K562 (cell line): ENCODE data around the gene TBL1X. TPM values are rescaled to one million over a fixed set of nuclear protein-coding genes. Genes with fewer than 3 reads are reported as not detected.

ENCODE experiments used
- ELF1 ChIP-seq: fragments of 200-800 bp; sonication (Bioruptor generic); IDR thresholded peaks from 2 replicates; pipeline ENCODE4 v1.6.1; 2016; ENCODE audit warnings: missing genetic modification characterization, missing compliant biosample characterization
- RBM14 ChIP-seq: fragments of 200-400 bp; formaldehyde crosslinking; IDR thresholded peaks from 2 replicates; pipeline ENCODE4 v1.6.1; 2018; ENCODE audit warnings: low read depth, mild to moderate bottlenecking, low read length, moderate library complexity, borderline replicate concordance; ENCODE audit not compliant: insufficient read depth
- TARDBP ChIP-seq: fragments of 450-650 bp; IDR thresholded peaks from 2 replicates; pipeline ENCODE4 v1.6.1; 2016
- ZNF586 ChIP-seq: fragments of 450-650 bp; formaldehyde crosslinking; conservative IDR thresholded peaks from 2 replicates; pipeline ENCODE4 v1.4.0; 2020; ENCODE audit warnings: mild to moderate bottlenecking, moderate library complexity
- ZNF696 ChIP-seq: fragments of 250-450 bp; sonication (Bioruptor Pico); conservative IDR thresholded peaks from 2 replicates; pipeline ENCODE4 v1.4.0; 2020; ENCODE audit warnings: mild to moderate bottlenecking, moderate library complexity
- polyA plus RNA-seq, 8 experiments: library from polyadenylated mRNA; depleted of rRNA in 4 of 8; stranded (reverse) in 5 of 8; unstranded in 3 of 8; fragments of >200 nt; fragmentation: Nextera tagmentation in 2 of 8; fragmentation: Illumina TruSeq in 1 of 8; extraction: Ambion mirVana in 2 of 8; extraction: Trizol in 1 of 8; gene quantifications; 2 replicates each; pipeline versions ENCODE4 v1.2.1 to v1.2.3, GENCODE V29; 2011 to 2014; ENCODE audit warnings: inconsistent platforms in 1 of 8, missing spikeins in 1 of 8
- total RNA-seq, 7 experiments: library from RNA; depleted of rRNA in 6 of 7; stranded (reverse); fragments of >200 nt in 6 of 7; fragmentation: Illumina TruSeq in 2 of 7; extraction: Trizol in 2 of 7; gene quantifications; 2 replicates each; pipeline versions ENCODE4 v1.2.1 to v1.2.3, GENCODE V29; 2011 to 2021; ENCODE audit warnings: low replicate concordance in 1 of 7
- TF ChIP-seq, protein P1 (sequence below): fragments of 250-450 bp; sonication (Bioruptor Pico); IDR thresholded peaks from 2 replicates; pipeline ENCODE4 v1.4.0; 2020
- TF ChIP-seq, protein P2 (sequence below): fragments of 250-450 bp; sonication (Bioruptor Pico); IDR thresholded peaks from 2 replicates; pipeline ENCODE4 v1.5.0; 2020; ENCODE audit warnings: mild to moderate bottlenecking

Gene TBL1X
- total and polyA plus RNA-seq, 9 of the 15 experiments (the other 6 are each of a cell fraction or from before 2014, with no cell fraction given), result 6.0 to 49.6 (median 19.7) TPM

DNA sequence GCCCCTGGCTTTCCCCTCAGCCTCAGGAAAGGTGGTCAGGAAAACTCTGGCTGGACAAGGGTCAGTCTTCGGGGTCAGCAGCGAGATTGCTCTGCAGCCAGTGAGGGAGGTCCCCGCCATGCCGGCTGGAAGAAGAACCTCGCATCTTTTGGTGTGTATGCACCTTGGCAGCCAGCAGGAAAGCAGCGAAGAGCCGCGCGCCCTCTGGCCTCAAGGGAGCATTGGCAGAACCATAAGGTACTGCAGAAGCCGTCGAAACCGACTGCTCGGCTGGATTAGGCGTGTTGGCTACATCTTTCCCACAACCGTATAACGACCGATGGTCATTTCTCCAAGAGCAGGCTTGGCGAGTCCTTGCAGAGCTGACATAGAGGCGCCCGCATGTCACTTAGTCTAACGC is 252.5 kb downstream of the TBL1X start (continued):
- TF ChIP-seq, protein P1, sequence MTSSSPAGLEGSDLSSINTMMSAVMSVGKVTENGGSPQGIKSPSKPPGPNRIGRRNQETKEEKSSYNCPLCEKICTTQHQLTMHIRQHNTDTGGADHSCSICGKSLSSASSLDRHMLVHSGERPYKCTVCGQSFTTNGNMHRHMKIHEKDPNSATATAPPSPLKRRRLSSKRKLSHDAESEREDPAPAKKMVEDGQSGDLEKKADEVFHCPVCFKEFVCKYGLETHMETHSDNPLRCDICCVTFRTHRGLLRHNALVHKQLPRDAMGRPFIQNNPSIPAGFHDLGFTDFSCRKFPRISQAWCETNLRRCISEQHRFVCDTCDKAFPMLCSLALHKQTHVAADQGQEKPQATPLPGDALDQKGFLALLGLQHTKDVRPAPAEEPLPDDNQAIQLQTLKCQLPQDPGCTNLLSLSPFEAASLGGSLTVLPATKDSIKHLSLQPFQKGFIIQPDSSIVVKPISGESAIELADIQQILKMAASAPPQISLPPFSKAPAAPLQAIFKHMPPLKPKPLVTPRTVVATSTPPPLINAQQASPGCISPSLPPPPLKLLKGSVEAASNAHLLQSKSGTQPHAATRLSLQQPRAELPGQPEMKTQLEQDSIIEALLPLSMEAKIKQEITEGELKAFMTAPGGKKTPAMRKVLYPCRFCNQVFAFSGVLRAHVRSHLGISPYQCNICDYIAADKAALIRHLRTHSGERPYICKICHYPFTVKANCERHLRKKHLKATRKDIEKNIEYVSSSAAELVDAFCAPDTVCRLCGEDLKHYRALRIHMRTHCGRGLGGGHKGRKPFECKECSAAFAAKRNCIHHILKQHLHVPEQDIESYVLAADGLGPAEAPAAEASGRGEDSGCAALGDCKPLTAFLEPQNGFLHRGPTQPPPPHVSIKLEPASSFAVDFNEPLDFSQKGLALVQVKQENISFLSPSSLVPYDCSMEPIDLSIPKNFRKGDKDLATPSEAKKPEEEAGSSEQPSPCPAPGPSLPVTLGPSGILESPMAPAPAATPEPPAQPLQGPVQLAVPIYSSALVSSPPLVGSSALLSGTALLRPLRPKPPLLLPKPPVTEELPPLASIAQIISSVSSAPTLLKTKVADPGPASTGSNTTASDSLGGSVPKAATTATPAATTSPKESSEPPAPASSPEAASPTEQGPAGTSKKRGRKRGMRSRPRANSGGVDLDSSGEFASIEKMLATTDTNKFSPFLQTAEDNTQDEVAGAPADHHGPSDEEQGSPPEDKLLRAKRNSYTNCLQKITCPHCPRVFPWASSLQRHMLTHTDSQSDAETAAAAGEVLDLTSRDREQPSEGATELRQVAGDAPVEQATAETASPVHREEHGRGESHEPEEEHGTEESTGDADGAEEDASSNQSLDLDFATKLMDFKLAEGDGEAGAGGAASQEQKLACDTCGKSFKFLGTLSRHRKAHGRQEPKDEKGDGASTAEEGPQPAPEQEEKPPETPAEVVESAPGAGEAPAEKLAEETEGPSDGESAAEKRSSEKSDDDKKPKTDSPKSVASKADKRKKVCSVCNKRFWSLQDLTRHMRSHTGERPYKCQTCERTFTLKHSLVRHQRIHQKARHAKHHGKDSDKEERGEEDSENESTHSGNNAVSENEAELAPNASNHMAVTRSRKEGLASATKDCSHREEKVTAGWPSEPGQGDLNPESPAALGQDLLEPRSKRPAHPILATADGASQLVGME (CRISPR knock-in tag), result no peak
- TF ChIP-seq ELF1 (tag), result no peak
- TF ChIP-seq, protein P2, sequence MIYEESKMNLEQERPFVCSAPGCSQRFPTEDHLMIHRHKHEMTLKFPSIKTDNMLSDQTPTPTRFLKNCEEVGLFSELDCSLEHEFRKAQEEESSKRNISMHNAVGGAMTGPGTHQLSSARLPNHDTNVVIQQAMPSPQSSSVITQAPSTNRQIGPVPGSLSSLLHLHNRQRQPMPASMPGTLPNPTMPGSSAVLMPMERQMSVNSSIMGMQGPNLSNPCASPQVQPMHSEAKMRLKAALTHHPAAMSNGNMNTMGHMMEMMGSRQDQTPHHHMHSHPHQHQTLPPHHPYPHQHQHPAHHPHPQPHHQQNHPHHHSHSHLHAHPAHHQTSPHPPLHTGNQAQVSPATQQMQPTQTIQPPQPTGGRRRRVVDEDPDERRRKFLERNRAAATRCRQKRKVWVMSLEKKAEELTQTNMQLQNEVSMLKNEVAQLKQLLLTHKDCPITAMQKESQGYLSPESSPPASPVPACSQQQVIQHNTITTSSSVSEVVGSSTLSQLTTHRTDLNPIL (CRISPR knock-in tag), result no peak
- no peak for TF ChIP-seq ZNF696 (CRISPR knock-in tag)
- TF ChIP-seq ZNF586 (CRISPR knock-in tag), result no peak
- no peak for TF ChIP-seq RBM14
- TF ChIP-seq TARDBP, result no peak
